GM21360 (cell line): ENCODE measurements around the gene PDE11A.
"Not testable (repeated sequence)": the region's sequence is repeated elsewhere in the genome, so short reads cannot be mapped to it uniquely, and the experiment has no call there.

Experiments
- ATAC-seq: cut with Tn5 transposase; IDR thresholded peaks from one replicate; pipeline ENCODE4 v1.9.1; 2021; ENCODE audit warnings: mild to moderate bottlenecking, moderate library complexity; ENCODE audit not compliant: unreplicated experiment

PDE11A gene

DNA sequence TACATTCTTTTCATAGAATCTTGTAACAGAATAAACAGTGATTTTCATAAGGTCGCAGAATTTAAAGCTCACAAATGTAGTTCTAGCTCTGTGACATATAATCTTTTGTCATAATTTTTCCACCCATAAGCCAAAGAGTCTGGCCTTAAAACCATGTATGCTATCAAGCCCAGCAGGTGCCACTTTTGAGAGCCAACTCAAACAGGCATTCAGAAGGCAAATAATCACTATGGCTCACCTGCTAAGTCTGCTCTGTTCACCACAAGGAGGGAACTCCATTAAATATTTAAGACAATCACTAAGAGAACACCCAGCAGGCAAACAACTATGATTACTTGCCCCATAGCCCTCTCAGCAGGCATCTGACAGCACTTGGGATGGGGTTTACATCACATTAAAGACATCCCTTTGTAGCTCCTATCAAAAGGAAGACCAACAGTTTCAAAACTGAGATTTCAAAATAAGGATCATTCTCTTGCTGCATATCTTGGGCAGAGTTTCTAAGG lies 241.6 kb downstream of the PDE11A start:
- ATAC-seq: no peak

DNA sequence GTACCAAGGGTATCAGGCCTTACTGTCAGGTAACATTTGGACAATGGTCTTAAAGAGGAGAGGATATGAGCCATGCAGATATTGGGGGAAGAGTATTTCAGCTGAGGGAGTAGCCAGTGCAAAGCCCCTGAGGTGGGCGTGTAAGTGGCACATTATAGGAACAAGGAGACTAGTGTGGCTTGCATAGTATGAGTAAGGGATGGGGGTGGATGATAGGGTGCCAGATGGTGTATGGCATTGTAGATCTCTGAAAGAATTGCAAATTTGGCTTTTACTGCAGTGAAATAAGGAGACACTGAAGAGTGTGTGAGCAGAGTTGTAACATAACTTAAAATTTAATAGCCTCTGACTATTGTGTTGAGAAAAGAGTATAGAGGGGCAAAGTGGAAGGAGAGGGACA lies 244.0 kb downstream of the PDE11A start:
- no peak for ATAC-seq

DNA sequence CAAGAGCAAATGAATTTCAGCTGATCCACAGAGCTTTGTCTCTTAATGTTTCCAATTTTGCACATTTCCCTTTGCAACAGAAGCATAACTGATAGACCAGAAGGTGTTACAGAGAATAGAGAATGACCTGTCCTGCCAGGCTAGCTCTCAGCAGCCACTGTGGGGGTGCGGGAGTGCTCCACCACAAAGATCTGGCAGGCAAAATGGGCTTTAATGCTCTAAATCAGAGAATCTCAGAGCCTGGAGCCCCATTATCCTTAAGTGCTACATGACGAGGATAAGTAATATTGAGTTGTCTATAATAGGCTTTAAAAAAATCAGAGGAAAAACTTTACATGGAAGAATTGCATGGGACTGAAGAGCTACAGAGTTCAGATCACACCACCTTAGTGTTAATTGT lies 245.7 kb downstream of the PDE11A start:
- ATAC-seq: no peak

DNA sequence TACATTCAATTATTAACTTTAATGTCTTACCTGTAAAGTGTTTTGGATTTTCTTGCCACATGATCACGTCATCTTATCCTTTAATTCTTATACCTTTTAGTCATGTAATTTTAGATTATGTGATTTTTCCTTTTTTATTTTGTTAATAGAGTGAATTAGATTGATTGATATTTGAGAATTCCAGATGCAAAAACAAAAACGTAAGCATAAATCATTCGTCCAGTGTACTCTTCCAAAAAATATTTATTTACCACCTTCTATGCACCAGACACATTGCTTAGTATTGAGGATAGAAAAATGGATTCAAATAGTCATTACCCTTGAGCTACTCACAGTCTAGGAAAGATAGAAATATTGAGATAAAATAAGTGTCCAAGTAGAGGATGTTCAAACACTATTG lies 249.6 kb downstream of the PDE11A start:
- no peak for ATAC-seq

DNA sequence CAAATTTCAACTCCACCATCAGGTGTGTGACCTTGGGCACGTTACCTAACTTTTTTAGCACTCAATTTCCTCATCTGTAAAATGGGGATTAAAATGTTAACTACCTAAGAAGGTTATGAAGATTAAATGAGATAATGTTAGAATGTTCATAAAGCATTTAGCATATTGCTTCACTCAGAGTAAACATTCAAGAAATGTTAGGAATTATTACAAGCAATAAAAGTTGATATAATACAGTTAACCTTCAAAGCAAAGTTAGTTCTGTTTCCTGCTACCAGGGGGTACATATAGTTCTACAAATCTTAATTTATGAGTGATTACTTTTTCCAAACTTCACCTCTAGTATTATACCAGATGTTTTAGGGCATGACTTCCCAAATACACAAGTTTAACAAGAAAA lies 254.2 kb downstream of the PDE11A start:
- ATAC-seq: no peak

DNA sequence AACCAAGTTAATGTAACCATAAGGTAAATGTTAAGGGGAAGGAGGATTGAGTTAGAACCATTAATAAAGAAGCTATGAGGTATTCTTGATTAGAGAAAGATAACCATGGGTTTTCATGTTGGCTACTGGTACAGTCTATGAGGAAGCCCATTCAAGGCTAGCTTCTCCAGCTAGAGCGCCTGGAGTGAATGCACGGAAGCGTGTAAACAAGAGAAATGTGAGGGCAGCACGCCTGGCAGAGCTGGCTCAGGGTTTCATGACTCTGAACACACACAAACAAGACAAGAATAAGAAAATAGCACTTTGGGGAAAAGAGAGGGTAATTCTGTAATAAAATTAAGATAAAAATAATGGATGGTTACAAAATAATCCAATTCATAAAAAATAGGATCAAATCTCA lies 255.3 kb downstream of the PDE11A start:
- ATAC-seq: no peak

DNA sequence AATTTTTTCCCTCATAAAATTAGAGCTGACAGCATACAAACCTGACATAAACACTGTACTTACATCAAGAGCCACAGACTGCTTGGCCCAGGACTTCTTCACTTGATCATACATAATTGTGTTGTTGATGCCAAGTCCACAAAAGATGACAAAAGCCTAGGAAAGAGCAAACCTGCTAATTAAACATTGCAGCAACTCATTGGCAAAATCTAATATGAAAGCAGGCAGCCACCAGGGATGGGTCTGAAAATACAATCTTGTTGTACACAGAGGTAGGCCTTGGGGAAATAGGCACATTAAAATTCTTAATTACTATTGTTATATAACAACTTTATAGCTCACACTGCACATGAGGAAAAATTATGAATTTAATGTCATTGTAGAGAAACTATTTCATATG lies 255.8 kb downstream of the PDE11A start:
- no peak for ATAC-seq

DNA sequence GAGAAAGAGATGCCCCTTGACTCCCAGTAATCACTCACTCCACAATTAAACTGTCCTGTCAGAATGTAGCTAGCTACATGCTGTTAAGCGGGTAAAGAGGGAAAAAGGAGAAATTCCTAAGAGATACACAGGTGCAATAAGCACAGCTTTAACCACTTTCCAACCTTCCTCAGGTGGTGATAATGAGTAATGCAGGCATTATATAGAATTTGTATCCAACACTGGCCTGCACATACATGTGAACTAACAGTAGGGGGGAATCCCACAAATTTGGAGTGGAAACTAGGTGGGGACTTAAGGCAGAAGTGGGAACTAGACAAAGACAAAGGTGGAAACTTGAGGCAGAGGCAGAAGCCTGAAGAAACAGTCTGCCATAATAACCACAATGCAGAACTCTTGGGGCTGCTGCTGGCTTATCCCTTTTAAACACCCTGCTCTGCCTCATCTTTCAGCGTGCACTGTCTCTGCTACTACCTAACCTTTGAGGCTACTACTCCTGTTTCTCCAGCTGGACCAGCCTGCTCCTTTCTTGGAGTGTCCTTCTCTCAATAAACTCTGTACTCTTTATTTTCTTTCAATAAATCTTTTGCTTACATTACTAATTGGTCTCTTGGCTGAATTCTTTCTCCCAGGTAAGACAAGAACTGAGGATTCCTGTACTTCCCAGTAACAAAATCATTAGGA lies 259.7 kb downstream of the PDE11A start:
- ATAC-seq: no peak

DNA sequence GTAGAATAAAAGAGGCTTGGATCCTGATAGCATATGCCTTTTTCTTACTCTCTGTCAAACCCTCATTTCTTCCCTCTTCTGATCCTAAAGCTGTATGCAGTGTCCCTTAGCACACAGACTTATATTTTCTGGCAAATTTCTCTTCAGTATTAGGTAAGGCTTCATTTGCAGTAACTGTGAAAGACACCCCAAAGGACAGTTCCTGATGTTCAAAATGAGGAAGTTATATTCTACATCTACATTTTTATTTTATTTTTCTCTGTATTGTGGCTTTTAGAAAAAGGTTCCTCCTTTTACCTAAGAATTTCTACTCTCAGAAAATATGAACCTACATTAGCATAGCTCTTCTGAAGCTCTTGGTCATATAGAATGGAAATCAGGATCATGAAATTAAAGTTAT lies 261.7 kb downstream of the PDE11A start:
- ATAC-seq: no peak

DNA sequence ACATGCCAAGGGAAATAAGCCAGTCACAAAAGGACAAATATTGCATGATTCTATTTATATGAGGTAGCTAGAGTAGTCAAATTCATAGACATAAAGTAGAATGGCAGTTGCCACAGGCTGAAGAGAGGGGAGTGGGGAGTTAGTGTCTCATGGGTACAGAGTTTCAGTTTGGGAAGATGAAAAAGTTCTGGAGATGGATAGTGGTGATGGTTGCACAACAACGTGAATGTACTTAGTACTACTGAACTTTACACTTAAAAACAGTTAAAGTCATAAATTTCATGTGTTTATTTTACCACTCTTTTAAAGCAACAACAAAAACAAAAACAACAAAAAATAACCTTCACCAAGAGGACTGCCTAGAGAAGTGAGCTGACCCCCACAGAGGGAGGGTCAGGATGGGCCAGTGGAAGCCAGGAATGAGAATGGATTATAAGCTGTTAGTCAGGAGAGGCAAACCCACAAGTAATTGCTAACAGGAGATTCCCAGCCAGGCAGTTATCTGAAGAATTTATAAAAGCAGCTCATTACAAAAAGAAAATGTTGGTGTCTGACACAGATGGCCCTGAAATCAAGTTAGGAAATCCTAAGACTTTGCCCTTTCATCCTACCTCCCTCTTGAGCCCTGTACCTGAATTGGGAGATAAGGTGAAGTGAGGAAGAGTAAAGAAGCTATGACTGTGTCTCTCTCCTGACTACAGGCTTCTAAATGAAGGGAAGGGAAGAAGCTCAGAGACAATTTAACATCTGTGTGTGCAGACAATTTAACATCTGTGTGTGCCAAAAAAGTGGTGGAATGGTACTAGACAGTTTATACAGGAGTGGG lies 263.4 kb downstream of the PDE11A start:
- no peak for ATAC-seq

DNA sequence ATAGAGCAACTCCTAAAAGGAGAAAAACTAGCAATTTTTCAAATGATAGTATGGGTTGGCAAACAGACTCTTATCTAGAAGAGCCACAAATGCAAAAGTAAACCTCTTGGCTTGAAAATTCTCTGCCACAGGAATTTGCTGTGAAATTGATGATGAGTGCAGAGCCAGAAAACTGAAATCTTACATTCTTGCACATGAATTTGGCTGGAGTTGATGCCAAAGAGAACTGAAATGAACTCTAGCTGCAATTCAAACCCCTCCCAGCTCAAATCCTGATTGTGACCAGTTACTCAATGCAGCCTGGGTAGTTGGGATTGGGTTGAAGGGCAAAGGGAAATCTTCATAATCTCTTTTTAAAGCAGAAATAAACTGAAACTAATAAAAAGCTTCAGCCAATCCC lies 266.6 kb downstream of the PDE11A start:
- no peak for ATAC-seq

DNA sequence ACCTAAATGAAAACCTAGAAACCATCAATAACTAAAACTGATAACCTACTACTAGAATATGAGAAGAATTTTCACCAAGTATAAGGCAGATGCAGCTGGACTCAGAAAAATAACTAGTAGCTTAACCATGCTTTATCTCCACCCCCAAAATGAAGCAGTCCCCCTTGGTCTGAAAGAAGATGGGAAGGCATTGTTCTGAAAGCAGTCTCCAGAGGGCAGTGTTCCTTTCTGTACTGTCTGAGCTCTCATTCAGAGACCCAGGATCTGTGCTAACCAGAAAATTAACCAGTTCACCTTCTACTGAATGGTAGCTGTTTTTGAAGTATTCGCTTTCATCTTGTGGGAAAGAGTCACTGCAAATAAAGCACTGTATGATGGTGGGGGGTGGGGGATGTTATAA lies 273.0 kb downstream of the PDE11A start:
- no peak for ATAC-seq

DNA sequence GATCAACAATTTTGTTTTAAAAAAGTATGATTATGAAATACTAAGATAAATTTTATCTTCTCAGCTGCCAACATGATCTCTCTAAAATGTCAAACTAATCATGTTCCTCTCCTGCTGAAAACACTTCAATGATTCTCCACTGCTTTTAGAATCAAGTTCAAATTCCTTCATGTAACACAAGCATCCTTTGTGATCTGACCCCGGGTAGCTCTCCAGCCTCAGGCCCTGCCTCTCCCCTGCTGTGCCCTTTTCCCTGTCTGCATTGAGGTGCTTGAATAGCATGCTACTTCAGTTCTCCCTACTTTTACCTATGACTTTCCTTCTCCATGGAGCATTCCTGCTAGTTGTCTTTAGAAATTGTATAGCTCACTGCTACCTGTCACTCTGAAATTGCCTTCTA lies 274.8 kb downstream of the PDE11A start:
- ATAC-seq: no peak

DNA sequence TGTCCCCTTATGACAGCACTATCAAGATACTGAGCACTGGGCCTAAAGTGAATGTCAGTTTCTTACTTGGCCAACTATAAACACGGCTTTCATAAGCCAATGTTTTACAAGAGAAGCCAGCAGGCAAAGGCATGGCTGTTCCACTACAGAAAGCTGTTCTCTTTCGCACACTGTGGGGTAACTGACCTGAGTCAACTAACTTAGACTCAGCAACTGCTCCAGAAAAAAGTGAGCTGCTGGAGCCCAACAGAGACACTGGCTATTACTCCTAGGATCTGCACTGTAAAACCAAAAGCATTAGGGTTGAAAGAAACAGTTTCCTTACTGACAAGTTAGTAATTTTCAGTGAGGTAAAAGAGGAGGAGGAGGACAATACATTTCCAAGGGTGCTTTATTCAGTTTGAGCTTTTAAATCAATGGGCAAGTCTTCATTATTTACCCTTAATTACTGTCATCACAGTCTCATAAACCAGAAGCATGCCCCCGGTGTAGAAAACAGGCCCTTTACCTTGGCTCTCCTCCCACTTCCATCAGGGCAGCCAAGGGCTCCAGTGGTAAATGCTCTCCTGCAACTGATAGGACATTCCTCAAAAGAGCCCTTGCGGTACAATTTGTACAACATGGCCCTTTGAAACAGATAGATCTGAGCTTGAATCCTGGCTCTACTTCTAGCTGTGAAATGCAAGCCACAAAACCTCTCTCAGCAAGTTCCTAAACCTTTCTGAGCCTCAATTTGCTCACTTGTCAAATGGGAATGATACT lies 275.7 kb downstream of the PDE11A start:
- ATAC-seq: no peak

DNA sequence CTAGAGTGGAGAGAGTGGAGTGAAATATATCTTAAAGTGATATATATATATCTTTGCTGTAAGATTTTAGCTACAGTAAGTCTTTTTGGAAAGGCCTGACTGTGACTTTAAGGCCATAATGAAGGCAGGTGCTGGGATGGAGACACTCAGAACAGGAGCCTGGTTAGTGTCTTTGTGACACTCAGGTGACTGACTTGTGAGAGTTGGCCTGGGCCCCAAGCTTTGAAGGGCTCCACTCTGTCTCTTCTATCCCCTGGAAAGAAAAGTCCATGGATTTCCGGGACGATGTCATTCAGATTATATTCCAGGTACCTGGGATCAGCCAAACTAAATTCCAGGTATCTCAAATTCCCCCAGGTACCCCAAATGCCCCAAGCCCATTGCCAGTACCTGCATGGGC lies 276.6 kb downstream of the PDE11A start:
- no peak for ATAC-seq

DNA sequence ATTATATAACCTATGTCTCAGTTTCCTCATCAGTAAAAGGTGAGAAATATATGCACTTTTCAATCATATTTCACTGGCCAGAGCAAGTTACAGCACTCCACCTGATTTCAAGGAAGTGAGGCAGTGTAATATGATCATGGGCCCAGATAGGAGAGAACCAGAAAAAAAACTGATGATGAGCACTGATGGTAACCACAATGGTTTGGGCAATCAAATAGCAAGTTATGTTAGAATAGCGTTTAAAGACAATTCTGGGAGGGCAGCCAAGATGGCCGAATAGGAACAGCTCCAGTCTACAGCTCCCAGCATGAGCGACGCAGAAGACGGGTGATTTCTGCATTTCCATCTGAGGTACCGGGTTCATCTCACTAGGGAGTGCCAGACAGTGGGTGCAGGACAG lies 287.4 kb downstream of the PDE11A start:
- ATAC-seq: not testable (repeated sequence)

DNA sequence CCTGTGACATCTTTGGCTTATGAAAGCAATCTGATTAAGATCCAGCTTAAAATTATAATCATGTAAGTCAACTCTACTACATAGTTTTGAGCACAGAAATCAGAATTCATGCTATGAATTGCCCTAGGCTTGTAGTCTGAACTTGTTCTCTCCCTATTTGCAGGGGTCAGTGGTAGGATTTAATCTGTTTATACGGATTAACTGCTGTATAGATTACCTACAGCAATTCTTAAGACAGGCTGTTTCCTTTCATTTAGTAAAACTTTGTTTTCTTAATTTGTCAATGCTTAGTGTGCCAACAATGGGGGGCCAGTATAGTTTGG lies 287.9 kb downstream of the PDE11A start:
- no peak for ATAC-seq

DNA sequence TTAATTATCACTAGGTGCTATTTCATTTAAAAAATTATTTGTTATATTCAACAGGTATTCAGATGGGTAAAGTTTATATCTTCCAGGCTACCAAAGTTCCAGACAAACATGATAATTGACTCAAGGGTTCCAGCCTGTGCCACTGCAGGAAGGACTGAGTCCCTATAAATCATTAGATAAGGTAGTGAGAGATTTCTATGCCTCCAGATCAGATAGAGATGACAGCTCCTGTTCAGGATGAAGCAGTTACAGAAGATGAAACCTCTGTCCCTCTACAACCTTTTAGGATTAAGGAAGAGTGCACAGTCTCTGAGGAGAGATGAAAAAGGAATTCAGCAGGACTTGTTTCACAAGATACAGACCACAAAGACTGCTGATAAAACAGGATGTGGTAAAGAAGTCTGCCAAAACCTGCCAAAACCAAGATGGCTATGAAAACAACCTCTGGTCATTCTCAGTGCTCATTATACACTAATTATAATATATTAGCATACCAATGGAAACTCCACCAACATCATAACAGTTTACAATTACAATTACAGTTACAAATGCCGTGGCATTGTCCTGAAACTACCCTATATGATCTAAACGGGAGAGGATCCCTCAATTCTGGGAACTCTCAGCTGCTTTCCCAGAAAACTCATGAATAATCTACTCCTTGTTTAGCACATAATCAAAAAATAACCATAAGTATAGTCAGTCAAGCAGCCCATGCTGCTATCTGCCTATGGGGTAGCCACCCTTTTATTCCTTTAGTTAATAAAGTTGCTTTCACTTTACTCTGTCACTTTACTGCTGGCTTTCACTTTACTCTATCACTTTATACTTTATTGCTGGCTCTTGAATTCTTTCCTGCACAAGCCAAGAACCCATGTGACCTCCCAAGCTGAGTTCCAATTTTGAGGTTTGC lies 288.5 kb downstream of the PDE11A start:
- ATAC-seq: peak; percentile 72

DNA sequence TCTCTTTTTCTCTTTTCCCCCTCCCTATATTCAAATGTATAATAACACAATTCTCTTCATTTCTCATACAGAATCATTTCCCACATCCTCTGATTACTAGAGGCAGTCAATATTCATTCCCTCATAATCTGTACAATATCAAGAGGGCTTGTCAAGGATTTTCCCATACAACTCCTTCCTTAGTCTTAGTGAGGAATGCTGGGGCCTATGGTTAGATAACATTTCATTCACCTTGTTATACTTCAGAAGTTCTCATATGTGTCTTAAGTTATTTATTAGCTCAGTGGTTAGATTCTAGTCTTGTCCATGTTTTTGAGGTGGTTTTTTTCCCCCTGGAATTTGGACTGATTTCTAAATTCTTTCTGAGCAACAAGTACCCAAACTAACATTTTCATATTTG lies 289.5 kb downstream of the PDE11A start:
- ATAC-seq: no peak

DNA sequence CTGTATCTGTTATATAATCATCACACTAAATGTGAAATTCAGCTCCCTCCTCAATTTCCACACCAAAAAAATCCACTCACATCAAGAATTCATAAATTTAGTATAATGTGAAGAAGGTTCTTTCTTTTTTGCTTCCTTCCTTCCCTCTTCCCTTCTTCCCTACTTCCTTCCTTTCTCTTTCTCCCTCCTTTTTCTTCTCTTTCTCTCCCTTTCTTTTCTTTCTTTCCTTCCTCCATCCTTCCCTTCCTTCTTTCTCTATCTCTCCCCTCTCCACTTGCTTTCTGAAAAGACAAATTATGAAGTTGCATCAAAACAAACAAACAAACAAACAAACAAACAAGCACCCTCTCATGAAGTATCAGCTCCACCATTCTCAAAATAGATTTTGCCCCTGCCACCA lies 290.0 kb downstream of the PDE11A start:
- ATAC-seq: no peak

DNA sequence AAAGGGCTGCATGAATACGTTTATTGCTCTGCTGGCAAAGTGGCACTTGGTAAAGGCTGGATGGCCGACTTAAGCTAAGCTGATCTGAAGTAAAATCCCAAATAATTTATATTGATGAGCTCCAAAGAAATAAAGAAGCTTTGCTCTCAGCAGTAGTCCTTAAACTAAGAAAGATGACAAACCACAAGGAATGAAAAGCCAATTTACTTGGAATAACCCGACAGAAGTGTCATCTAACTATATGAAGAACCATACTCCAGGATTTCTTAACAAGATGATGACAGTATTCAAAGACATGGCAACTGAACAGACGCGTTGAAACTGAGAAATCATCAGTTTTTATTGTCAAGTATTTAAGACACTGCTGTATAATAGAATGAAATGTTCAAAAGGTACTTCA lies 294.1 kb downstream of the PDE11A start:
- ATAC-seq: no peak
